HEK293T (cell line): ENCODE measurements around the gene CAPRIN1.

ENCODE experiments used
- CTCF ChIA-PET: fragments of 350-600 bp; formaldehyde crosslinking; extraction: SDS; loops from one replicate; lab custom pipeline; 2021; ENCODE audit warnings: antibody characterized with exemption, inconsistent platforms; lab: Yijun Ruan, JAX
- POLR2A ChIA-PET: fragments of 350-600 bp; formaldehyde crosslinking; extraction: SDS; loops from one replicate; lab custom pipeline; 2020; ENCODE audit warnings: antibody characterized with exemption, inconsistent platforms; lab: Yijun Ruan, JAX
- DNase-seq: peaks from one replicate; pipeline ENCODE4 v3.0.0; 2012; ENCODE audit warnings: mixed read lengths; ENCODE audit errors: extremely low spot score
- ARNT ChIP-seq: fragments of 450-650 bp; IDR thresholded peaks from 2 replicates; pipeline ENCODE4 v1.6.1; 2017; ENCODE audit warnings: mild to moderate bottlenecking
- BHLHE40 ChIP-seq: fragments of 450-650 bp; IDR thresholded peaks from 2 replicates; pipeline ENCODE4 v1.6.1; 2016; ENCODE audit warnings: mild to moderate bottlenecking, moderate library complexity, borderline replicate concordance
- CTBP1 ChIP-seq: fragments of 450-650 bp; IDR thresholded peaks from 2 replicates; pipeline ENCODE4 v1.6.1; 2016; ENCODE audit warnings: borderline replicate concordance
- ELF4 ChIP-seq: fragments of 450-650 bp; IDR thresholded peaks from 2 replicates; pipeline ENCODE4 v1.6.1; 2017; ENCODE audit warnings: antibody characterized with exemption
- FOXA1 ChIP-seq: fragments of 450-650 bp; IDR thresholded peaks from 2 replicates; pipeline ENCODE4 v1.6.1; 2016; ENCODE audit warnings: mild to moderate bottlenecking
- FOXK2 ChIP-seq: fragments of 450-650 bp; IDR thresholded peaks from 2 replicates; pipeline ENCODE4 v1.6.1; 2016; ENCODE audit warnings: mild to moderate bottlenecking
- FOXM1 ChIP-seq: fragments of 450-650 bp; IDR thresholded peaks from 2 replicates; pipeline ENCODE4 v1.6.1; 2017; ENCODE audit warnings: mild to moderate bottlenecking, borderline replicate concordance
- HDGF ChIP-seq: fragments of 450-650 bp; IDR thresholded peaks from 2 replicates; pipeline ENCODE4 v1.6.1; 2017; ENCODE audit warnings: antibody characterized with exemption, borderline replicate concordance
- L3MBTL2 ChIP-seq: fragments of 450-650 bp; conservative IDR thresholded peaks from 2 replicates; pipeline ENCODE4 v1.6.1; 2016; ENCODE audit warnings: mild to moderate bottlenecking
- LEF1 ChIP-seq: fragments of 450-650 bp; IDR thresholded peaks from 2 replicates; pipeline ENCODE4 v1.6.1; 2017; ENCODE audit warnings: mild to moderate bottlenecking, borderline replicate concordance
- NFRKB ChIP-seq: fragments of 450-650 bp; IDR thresholded peaks from 2 replicates; pipeline ENCODE4 v1.6.1; 2016; ENCODE audit warnings: mild to moderate bottlenecking, moderate library complexity
- SP1 ChIP-seq: fragments of 450-650 bp; IDR thresholded peaks from 2 replicates; pipeline ENCODE4 v1.6.1; 2017
- SUZ12 ChIP-seq: fragments of 450-650 bp; IDR thresholded peaks from 2 replicates; pipeline ENCODE4 v1.6.1; 2016; ENCODE audit warnings: mild to moderate bottlenecking
- TARDBP ChIP-seq: fragments of 450-650 bp; IDR thresholded peaks from 2 replicates; pipeline ENCODE4 v1.6.1; 2016
- ZNF384 ChIP-seq: fragments of 450-650 bp; IDR thresholded peaks from 2 replicates; pipeline ENCODE4 v1.6.1; 2016
- TF ChIP-seq, protein P1 (sequence below): fragments of 450-650 bp; IDR thresholded peaks from 2 replicates; pipeline ENCODE4 v1.6.1; 2016

The CAPRIN1 gene

GRCh38 chr11:34013898-34014571 is 37.5 kb upstream of the CAPRIN1 start:
- TF ChIP-seq ZNF384: no peak
- no peak for TF ChIP-seq ELF4
- TF ChIP-seq SP1: no peak
- TF ChIP-seq FOXA1: no peak
- no peak for TF ChIP-seq ARNT
- TF ChIP-seq L3MBTL2: no peak
- TF ChIP-seq NFRKB: no peak
- TF ChIP-seq LEF1: no peak
- no peak for TF ChIP-seq HDGF
- TF ChIP-seq, protein P1, sequence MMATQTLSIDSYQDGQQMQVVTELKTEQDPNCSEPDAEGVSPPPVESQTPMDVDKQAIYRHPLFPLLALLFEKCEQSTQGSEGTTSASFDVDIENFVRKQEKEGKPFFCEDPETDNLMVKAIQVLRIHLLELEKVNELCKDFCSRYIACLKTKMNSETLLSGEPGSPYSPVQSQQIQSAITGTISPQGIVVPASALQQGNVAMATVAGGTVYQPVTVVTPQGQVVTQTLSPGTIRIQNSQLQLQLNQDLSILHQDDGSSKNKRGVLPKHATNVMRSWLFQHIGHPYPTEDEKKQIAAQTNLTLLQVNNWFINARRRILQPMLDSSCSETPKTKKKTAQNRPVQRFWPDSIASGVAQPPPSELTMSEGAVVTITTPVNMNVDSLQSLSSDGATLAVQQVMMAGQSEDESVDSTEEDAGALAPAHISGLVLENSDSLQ: no peak
- no peak for TF ChIP-seq BHLHE40
- TF ChIP-seq FOXK2: no peak
- no peak for TF ChIP-seq SUZ12
- no peak for TF ChIP-seq TARDBP
- TF ChIP-seq CTBP1: no peak
- no peak for TF ChIP-seq FOXM1
- no peak for DNase-seq
- CTCF ChIA-PET: interaction anchor here (0.6 kb wide), 1 partner anchor 296 kb away, joined by 3 read pairs; no protein-coding TSS in a partner anchor
- POLR2A ChIA-PET: interaction anchor here (0.7 kb wide), 1 partner anchor 166 kb away, joined by 3 read pairs; no protein-coding TSS in a partner anchor

- DNase-seq: no peak
- TF ChIP-seq SUZ12 (no peak), HDGF (no peak), NFRKB (no peak), ZNF384 (no peak), ARNT (no peak), BHLHE40 (no peak), CTBP1 (no peak), ELF4 (no peak)
- TF ChIP-seq, protein P1: no peak
- ChIA-PET CTCF (interaction anchor here (0.6 kb wide), 1 partner anchor 458 kb away, joined by 3 read pairs; no protein-coding TSS in a partner anchor), POLR2A (no interaction called here)
Measured at GRCh38 chr11:34021977-34022735, 29.4 kb upstream of the CAPRIN1 start.

GRCh38 chr11:34026432-34026831 is 25.1 kb upstream of the CAPRIN1 start:
- POLR2A ChIA-PET: no interaction called here
- TF ChIP-seq TARDBP (no peak), FOXK2 (no peak), BHLHE40 (no peak), L3MBTL2 (no peak), FOXM1 (no peak)
- CTCF ChIA-PET: no interaction called here
- DNase-seq: no peak

GRCh38 chr11:34027516-34028408 is 23.8 kb upstream of the CAPRIN1 start:
- POLR2A ChIA-PET: no interaction called here
- TF ChIP-seq ARNT: no peak
- TF ChIP-seq NFRKB: no peak
- no peak for TF ChIP-seq SUZ12
- TF ChIP-seq SP1: no peak
- TF ChIP-seq LEF1: no peak
- no peak for TF ChIP-seq FOXK2
- TF ChIP-seq ELF4: no peak
- no peak for TF ChIP-seq HDGF
- TF ChIP-seq L3MBTL2: no peak
- CTCF ChIA-PET: no interaction called here
- DNase-seq: no peak

- TF ChIP-seq BHLHE40: no peak
- TF ChIP-seq LEF1: no peak
- TF ChIP-seq CTBP1: no peak
- TF ChIP-seq, protein P1: no peak
- TF ChIP-seq FOXA1: no peak
- no peak for TF ChIP-seq L3MBTL2
- no peak for TF ChIP-seq ARNT
- TF ChIP-seq TARDBP: no peak
- no peak for TF ChIP-seq FOXK2
- no peak for TF ChIP-seq NFRKB
- TF ChIP-seq HDGF: no peak
- no peak for TF ChIP-seq ZNF384
- no peak for TF ChIP-seq ELF4
- no peak for TF ChIP-seq SUZ12
- TF ChIP-seq SP1: no peak
- no peak for TF ChIP-seq FOXM1
- CTCF ChIA-PET: no interaction called here
- no peak for DNase-seq
- POLR2A ChIA-PET: no interaction called here
Measured at GRCh38 chr11:34028425-34028824, 23.1 kb upstream of the CAPRIN1 start.
